Keratinocyte (primary cell): ENCODE measurements around the gene DGKH.

ENCODE experiments used
- EZH2 ChIP-seq: IDR thresholded peaks from one replicate; pipeline ENCODE4 v1.6.1; 2012; ENCODE audit warnings: inconsistent platforms, mild to moderate bottlenecking, low read length, moderate library complexity
- TF ChIP-seq, protein P1 (sequence below), 3 experiments: IDR thresholded peaks in 1 of 3; conservative IDR thresholded peaks in 1 of 3; optimal IDR thresholded peaks in 1 of 3; 2 replicates in 2 of 3; 3 replicates in 1 of 3; pipeline versions ENCODE3 to v1.5.1; 2011; ENCODE audit warnings: low read length in 3 of 3, mild to moderate bottlenecking in 3 of 3, moderate library complexity in 2 of 3, control low read depth in 1 of 3, inconsistent platforms in 1 of 3; ENCODE audit not compliant: insufficient read depth in 2 of 3; ENCODE audit errors: extremely low read depth in 1 of 3

DNA sequence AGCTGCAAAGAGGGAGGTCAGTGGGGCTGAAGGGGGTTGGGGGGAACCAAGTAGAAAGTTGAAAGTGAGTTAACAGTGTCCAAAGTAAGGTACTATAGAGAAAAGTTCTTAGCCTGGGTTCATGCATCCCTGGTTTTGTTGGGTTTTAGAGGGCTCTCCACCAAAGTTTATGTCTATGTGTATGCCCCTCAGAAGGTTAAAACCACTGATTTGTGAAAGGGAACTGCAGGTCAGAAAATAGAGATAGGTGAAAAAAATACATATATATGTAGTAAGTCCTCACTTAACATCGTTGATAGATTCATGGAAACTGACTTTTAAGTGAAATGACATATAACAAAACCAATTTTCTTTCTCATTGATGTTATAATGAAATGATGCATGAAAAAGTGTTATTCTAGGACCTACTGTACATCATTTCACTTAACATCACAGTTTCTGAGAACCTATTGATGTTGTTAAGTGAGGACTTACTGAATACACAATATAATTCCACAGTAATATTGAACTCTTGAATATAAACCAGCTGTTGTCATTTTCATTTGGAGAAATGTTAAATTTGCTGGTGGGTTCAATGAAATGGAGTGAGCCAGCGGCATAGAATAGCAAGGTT is 9.6 kb downstream of the DGKH start:
- TF ChIP-seq, protein P1, sequence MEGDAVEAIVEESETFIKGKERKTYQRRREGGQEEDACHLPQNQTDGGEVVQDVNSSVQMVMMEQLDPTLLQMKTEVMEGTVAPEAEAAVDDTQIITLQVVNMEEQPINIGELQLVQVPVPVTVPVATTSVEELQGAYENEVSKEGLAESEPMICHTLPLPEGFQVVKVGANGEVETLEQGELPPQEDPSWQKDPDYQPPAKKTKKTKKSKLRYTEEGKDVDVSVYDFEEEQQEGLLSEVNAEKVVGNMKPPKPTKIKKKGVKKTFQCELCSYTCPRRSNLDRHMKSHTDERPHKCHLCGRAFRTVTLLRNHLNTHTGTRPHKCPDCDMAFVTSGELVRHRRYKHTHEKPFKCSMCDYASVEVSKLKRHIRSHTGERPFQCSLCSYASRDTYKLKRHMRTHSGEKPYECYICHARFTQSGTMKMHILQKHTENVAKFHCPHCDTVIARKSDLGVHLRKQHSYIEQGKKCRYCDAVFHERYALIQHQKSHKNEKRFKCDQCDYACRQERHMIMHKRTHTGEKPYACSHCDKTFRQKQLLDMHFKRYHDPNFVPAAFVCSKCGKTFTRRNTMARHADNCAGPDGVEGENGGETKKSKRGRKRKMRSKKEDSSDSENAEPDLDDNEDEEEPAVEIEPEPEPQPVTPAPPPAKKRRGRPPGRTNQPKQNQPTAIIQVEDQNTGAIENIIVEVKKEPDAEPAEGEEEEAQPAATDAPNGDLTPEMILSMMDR (optimal IDR thresholded peaks at IDR 0.05 in 1 of 3, IDR thresholded peaks at IDR 0.05 in 1 of 3, conservative IDR thresholded peaks at IDR 0.05 in 1 of 3; ENCODE audit: extremely low read depth in 1 of 3, insufficient read depth in 2 of 3, low read length in 3 of 3): no peak
- no peak for TF ChIP-seq EZH2
